B cell (primary cell): ENCODE data around the gene LRRC4B. TPM values are rescaled to one million over a fixed set of nuclear protein-coding genes. Genes with fewer than 3 reads are reported as not detected.

Source experiments
- ATAC-seq: fragments of 200-7000 bp; cut with Tn5 transposase; one replicate; pipeline ENCODE4 v1.10.0; 2021; ENCODE audit warnings: low read depth, mild to moderate bottlenecking, moderate number of reproducible peaks, moderate library complexity
- CTCF ChIA-PET: fragments of 350-600 bp; sonication (Branson Sonifier 250); formaldehyde crosslinking; loops from one replicate; lab custom pipeline; 2021; ENCODE audit warnings: antibody characterized with exemption, inconsistent platforms; lab: Charles Lee
- POLR2A ChIA-PET: fragments of 350-600 bp; sonication (Branson Sonifier 250); formaldehyde crosslinking; loops from one replicate; lab custom pipeline; 2021; ENCODE audit warnings: antibody characterized with exemption; lab: Charles Lee
- DNase-seq: peaks from one replicate; pipeline ENCODE4 v3.0.0; 2013
- H2AFZ ChIP-seq: 2 replicates; pipeline ENCODE4 v1.6.1; 2012; ENCODE audit warnings: mild to moderate bottlenecking, low read depth, low read length; ENCODE audit not compliant: insufficient read depth, poor library complexity, severe bottlenecking
- H3K27ac ChIP-seq, 2 donors: 1 replicate in 1 of 2; 2 replicates in 1 of 2; pipeline ENCODE4 v1.5.1; 2012 to 2013; ENCODE audit warnings: low read length in 2 of 2, mild to moderate bottlenecking in 2 of 2, moderate library complexity in 1 of 2
- H3K27me3 ChIP-seq, 4 experiments: fragments of 200-600 bp in 1 of 4; sonication (generic) in 1 of 4; replicated peaks in 1 of 4; 1 replicate in 2 of 4; 2 replicates in 2 of 4; pipeline versions ENCODE4 v1.6.1 to v1.7.0; 2013 to 2016; ENCODE audit warnings: low read length in 3 of 4, mild to moderate bottlenecking in 2 of 4, mixed read lengths in 1 of 4, moderate library complexity in 1 of 4; ENCODE audit not compliant: insufficient read depth in 4 of 4, control insufficient read depth in 3 of 4; ENCODE audit errors: control extremely low read depth in 1 of 4
- H3K36me3 ChIP-seq, 2 experiments: replicated peaks in 1 of 2; 1 replicate in 1 of 2; 2 replicates in 1 of 2; pipeline versions ENCODE4 v1.6.1 to v1.7.1; 2013; ENCODE audit warnings: low read length in 1 of 2; ENCODE audit not compliant: insufficient read depth in 2 of 2, control insufficient read depth in 1 of 2; ENCODE audit errors: control extremely low read depth in 1 of 2, extremely low read depth in 1 of 2
- H3K4me1 ChIP-seq, 2 donors: fragments of 200-600 bp in 1 of 2; sonication (generic) in 1 of 2; 1 replicate in 1 of 2; 2 replicates in 1 of 2; pipeline versions ENCODE4 v1.5.1 to v1.6.1; 2013 to 2017; ENCODE audit warnings: low read length in 2 of 2; ENCODE audit not compliant: control insufficient read depth in 2 of 2, insufficient read depth in 2 of 2
- H3K4me2 ChIP-seq: replicated peaks from 2 replicates; pipeline ENCODE3; 2012; ENCODE audit warnings: mild to moderate bottlenecking, low read depth, low read length; ENCODE audit not compliant: poor library complexity, severe bottlenecking
- H3K4me3 ChIP-seq, 5 experiments: fragments of 200-600 bp in 1 of 5; sonication (generic) in 1 of 5; 1 replicate in 3 of 5; 2 replicates in 2 of 5; pipeline versions ENCODE4 v1.5.1 to v1.7.0; 2011 to 2016; ENCODE audit warnings: low read length in 4 of 5, mild to moderate bottlenecking in 4 of 5, low read depth in 2 of 5, control low read depth in 1 of 5, moderate library complexity in 1 of 5; ENCODE audit not compliant: insufficient read depth in 1 of 5; ENCODE audit errors: control extremely low read depth in 1 of 5, extremely low read depth in 1 of 5
- H3K79me2 ChIP-seq: fragments of 200-600 bp; sonication (generic); one replicate; pipeline ENCODE4 v1.6.0; 2016; ENCODE audit warnings: low read length; ENCODE audit not compliant: control insufficient read depth, insufficient read depth
- H3K9ac ChIP-seq: fragments of 200-600 bp; sonication (generic); 2 replicates; pipeline ENCODE4 v1.6.1; 2017; ENCODE audit warnings: mild to moderate bottlenecking, low read length, moderate library complexity
- H3K9me3 ChIP-seq, 3 donors: one replicate each; pipeline versions ENCODE4 v1.6.1 to v1.7.1; 2013; ENCODE audit warnings: low read length in 2 of 3; ENCODE audit not compliant: control insufficient read depth in 2 of 3, insufficient read depth in 1 of 3; ENCODE audit errors: control extremely low read depth in 1 of 3
- H4K20me1 ChIP-seq: 2 replicates; pipeline ENCODE4 v1.6.0; 2012; ENCODE audit warnings: mild to moderate bottlenecking, low read length; ENCODE audit not compliant: insufficient read depth, control insufficient read depth, poor library complexity, severe bottlenecking
- H3K27ac Mint-ChIP-seq: one replicate; pipeline ENCODE4 v1.8.0; 2021; ENCODE audit warnings: mixed read lengths
- H3K27me3 Mint-ChIP-seq: one replicate; pipeline ENCODE4 v1.8.0; 2021; ENCODE audit warnings: mixed read lengths
- H3K4me1 Mint-ChIP-seq: one replicate; pipeline ENCODE4 v1.8.0; 2021; ENCODE audit warnings: mixed read lengths
- H3K4me3 Mint-ChIP-seq: one replicate; pipeline ENCODE4 v1.8.0; 2021; ENCODE audit warnings: mixed read lengths
- H3K9me3 Mint-ChIP-seq: one replicate; pipeline ENCODE4 v1.8.0; 2022; ENCODE audit warnings: mixed read lengths; ENCODE audit not compliant: insufficient read depth
- CTCF ChIP-seq: fragments of 200-600 bp; IDR thresholded peaks from one replicate; pipeline ENCODE4 v1.8.0; 2022; ENCODE audit warnings: antibody characterized with exemption, mild to moderate bottlenecking
- EZH2 ChIP-seq: IDR thresholded peaks from 2 replicates; pipeline ENCODE4 v1.6.1; 2012; ENCODE audit warnings: borderline replicate concordance, low read depth, mild to moderate bottlenecking, moderate library complexity, low read length; ENCODE audit not compliant: insufficient read depth, poor library complexity, severe bottlenecking
- WGBS: methylation state at CpG from one replicate; pipeline ENCODE4 v1.1.5; 2013; ENCODE audit warnings: missing lambda C conversion rate; ENCODE audit not compliant: insufficient coverage; 5-methylcytosine and 5-hydroxymethylcytosine counted together
- intact Hi-C: fragments of 100-400 bp; cut with micrococcal nuclease; formaldehyde crosslinking; loops from one replicate; pipeline ENCODE4 v1.10.0; 2022
- polyA plus RNA-seq: library from polyadenylated mRNA; depleted of rRNA; stranded (reverse); fragments of >200 nt; gene quantifications from 2 replicates; pipeline ENCODE4 v1.2.3, GENCODE V29; 2012
- total RNA-seq, 2 donors: library from RNA; stranded (reverse); fragments of 120-200 nt in 1 of 2; gene quantifications; 1 replicate in 1 of 2; 2 replicates in 1 of 2; pipeline versions ENCODE4 v1.2.3 to v1.2.4, GENCODE V29; 2013 to 2022

Gene LRRC4B
- total and polyA plus RNA-seq, 2 donors (not counting 1 experiment from before 2014, with no cell fraction given), result 0.03 TPM; not detected in 1

GRCh38 chr19:50482916-50483315 lies 85.3 kb downstream of the LRRC4B start:
- 92% methylated on average over 10 of the region's 10 CpGs for WGBS
- H4K20me1 ChIP-seq, result peaks cover 56% of the 10 kb centered on the region
- peaks cover 0 to 10% (median 0%) of the 10 kb centered on the region in 3 donors for H3K9me3 ChIP-seq
- peaks cover 7 to 9% of the 10 kb centered on the region in 2 donors for H3K4me1 ChIP-seq
- CTCF ChIA-PET, result no interaction called here
- no peak overlapping the region for H3K4me2 ChIP-seq
- H3K9ac ChIP-seq, result no peak overlapping the region
- TF ChIP-seq EZH2 (no peak), CTCF (no peak)
- peaks cover 38% of the 10 kb centered on the region for H3K79me2 ChIP-seq
- DNase-seq (no peak), ATAC-seq (no peak)
- peaks cover 0 to 51% of the 10 kb centered on the region in 2 experiments for H3K36me3 ChIP-seq
- no peaks in the 10 kb centered on the region for H3K9me3 Mint-ChIP-seq
- H2AFZ ChIP-seq, result no peak overlapping the region
- intact Hi-C loops, result no loop called here
- H3K27me3 ChIP-seq, result no peaks in the 10 kb centered on the region
- POLR2A ChIA-PET, result no interaction called here
- H3K4me1 Mint-ChIP-seq, result peaks cover 13% of the 10 kb centered on the region
- no peak overlapping the region for H3K27ac Mint-ChIP-seq
- H3K27ac ChIP-seq, result no peak overlapping the region
- no peak overlapping the region for H3K4me3 Mint-ChIP-seq
- H3K4me3 ChIP-seq, result no peak overlapping the region
- no peaks in the 10 kb centered on the region for H3K27me3 Mint-ChIP-seq

GRCh38 chr19:50482271-50482855 lies 85.9 kb downstream of the LRRC4B start:
- no peak overlapping the region for H3K9ac ChIP-seq
- TF ChIP-seq EZH2 (no peak), CTCF (no peak)
- H3K27me3 ChIP-seq, result no peaks in the 10 kb centered on the region
- no peaks in the 10 kb centered on the region for H3K9me3 Mint-ChIP-seq
- H3K4me1 Mint-ChIP-seq, result peaks cover 16% of the 10 kb centered on the region
- H3K27ac ChIP-seq, result no peak overlapping the region
- no peak overlapping the region for H3K27ac Mint-ChIP-seq
- peaks cover 44% of the 10 kb centered on the region for H3K79me2 ChIP-seq
- H3K4me1 ChIP-seq, result peaks cover 9 to 11% of the 10 kb centered on the region in 2 donors
- 88% methylated on average over 15 of the region's 16 CpGs for WGBS
- H3K4me2 ChIP-seq, result no peak overlapping the region
- H3K9me3 ChIP-seq, result peaks cover 0 to 5% (median 0%) of the 10 kb centered on the region in 3 donors
- H3K4me3 ChIP-seq, result no peak overlapping the region
- H3K4me3 Mint-ChIP-seq, result no peak overlapping the region
- no peak for DNase-seq
- no peaks in the 10 kb centered on the region for H3K27me3 Mint-ChIP-seq
- no peak for ATAC-seq
- peaks cover 58% of the 10 kb centered on the region for H4K20me1 ChIP-seq
- peaks cover 0 to 53% of the 10 kb centered on the region in 2 experiments for H3K36me3 ChIP-seq
- H2AFZ ChIP-seq, result no peak overlapping the region
- ChIA-PET POLR2A (no interaction called here), CTCF (no interaction called here)
- intact Hi-C loops, result no loop called here
